Measurements from ENCODE around the gene CDCA7L.

CDCA7L gene

GRCh38 chr7:21945454-21946221, at the start of gene CDCA7L:
Gene CDCA7L (minus strand): TSS chr7:21945899. CDS start chr7:21945804, 95 bp downstream.
- DNase-seq = peak; percentile 53 to 56

- no peak for DNase-seq
These were observed 40.4 kb upstream of the CDCA7L start for GRCh38 chr7:21986096-21986495.

- no peak for DNase-seq
These were observed 38.3 kb upstream of the CDCA7L start for GRCh38 chr7:21984042-21984441.

- DNase-seq = no peak
These were observed 37.4 kb upstream of the CDCA7L start for GRCh38 chr7:21983056-21983455.

- no peak for DNase-seq
These were observed 35.8 kb upstream of the CDCA7L start for GRCh38 chr7:21981524-21981923.

- peak; percentile 26 to 33 for DNase-seq
These were observed 35.3 kb upstream of the CDCA7L start for GRCh38 chr7:21980926-21981500.

- no peak for DNase-seq
These were observed 26.7 kb upstream of the CDCA7L start for GRCh38 chr7:21972397-21972784.

GRCh38 chr7:21971780-21972396, 26.2 kb upstream of the CDCA7L start:
- DNase-seq = no peak

- no peak for DNase-seq
These were observed 24.1 kb upstream of the CDCA7L start for GRCh38 chr7:21969822-21970221.

GRCh38 chr7:21967598-21968003, 21.9 kb upstream of the CDCA7L start:
- DNase-seq = peak in 1 of 2 donors; percentile 23

GRCh38 chr7:21966271-21966670, 20.6 kb upstream of the CDCA7L start:
- no peak for DNase-seq

- peak; percentile 45 to 59 for DNase-seq
These were observed 19.6 kb upstream of the CDCA7L start for GRCh38 chr7:21965291-21965690.

GRCh38 chr7:21962677-21963076, 17.0 kb upstream of the CDCA7L start:
- no peak for DNase-seq

- no peak for DNase-seq
These were observed 15.2 kb upstream of the CDCA7L start for GRCh38 chr7:21960922-21961321.

GRCh38 chr7:21959387-21959776, 13.7 kb upstream of the CDCA7L start:
- DNase-seq = no peak

GRCh38 chr7:21953781-21954180, 8.1 kb upstream of the CDCA7L start:
- no peak for DNase-seq

- DNase-seq = no peak
These were observed 3.3 kb upstream of the CDCA7L start for GRCh38 chr7:21948887-21949540.

GRCh38 chr7:21948364-21948763, 2.7 kb upstream of the CDCA7L start:
- no peak for DNase-seq

- peak; percentile 55 to 59 for DNase-seq
These were observed 2.2 kb upstream of the CDCA7L start for GRCh38 chr7:21947946-21948345.

GRCh38 chr7:21947056-21947455, 1.4 kb upstream of the CDCA7L start:
- no peak for DNase-seq

GRCh38 chr7:21946222-21946709, 567 bp upstream of the CDCA7L start:
- no peak for DNase-seq

GRCh38 chr7:21944616-21945453, 864 bp downstream of the CDCA7L start:
- peak; percentile 39 to 46 for DNase-seq

- DNase-seq = no peak
These were observed 2.3 kb downstream of the CDCA7L start for GRCh38 chr7:21943436-21943835.
